ENCODE measurements around the gene TRIO.

Gene TRIO

DNA sequence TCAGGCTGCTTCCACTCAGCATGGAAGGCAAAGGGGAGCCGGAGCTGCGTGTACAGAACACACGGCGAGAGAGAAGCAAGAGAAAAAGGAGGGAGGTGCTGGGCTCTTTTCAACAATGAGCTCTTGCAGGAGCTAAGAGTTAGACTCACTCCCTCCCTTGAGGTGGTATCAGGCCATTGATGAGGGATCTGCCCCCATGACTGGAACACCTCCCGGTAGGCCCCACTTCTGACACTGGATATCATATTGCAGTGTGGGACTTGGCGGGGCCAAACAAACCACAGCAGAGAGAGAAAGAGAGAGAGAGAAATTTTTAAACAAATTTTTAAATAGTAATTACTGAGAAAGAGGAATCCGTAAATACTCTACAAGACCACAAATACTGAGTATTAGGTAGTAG, 182.2 kb downstream of the TRIO start:
- no peak for DNase-seq (ENCODE audit: low spot score)

DNA sequence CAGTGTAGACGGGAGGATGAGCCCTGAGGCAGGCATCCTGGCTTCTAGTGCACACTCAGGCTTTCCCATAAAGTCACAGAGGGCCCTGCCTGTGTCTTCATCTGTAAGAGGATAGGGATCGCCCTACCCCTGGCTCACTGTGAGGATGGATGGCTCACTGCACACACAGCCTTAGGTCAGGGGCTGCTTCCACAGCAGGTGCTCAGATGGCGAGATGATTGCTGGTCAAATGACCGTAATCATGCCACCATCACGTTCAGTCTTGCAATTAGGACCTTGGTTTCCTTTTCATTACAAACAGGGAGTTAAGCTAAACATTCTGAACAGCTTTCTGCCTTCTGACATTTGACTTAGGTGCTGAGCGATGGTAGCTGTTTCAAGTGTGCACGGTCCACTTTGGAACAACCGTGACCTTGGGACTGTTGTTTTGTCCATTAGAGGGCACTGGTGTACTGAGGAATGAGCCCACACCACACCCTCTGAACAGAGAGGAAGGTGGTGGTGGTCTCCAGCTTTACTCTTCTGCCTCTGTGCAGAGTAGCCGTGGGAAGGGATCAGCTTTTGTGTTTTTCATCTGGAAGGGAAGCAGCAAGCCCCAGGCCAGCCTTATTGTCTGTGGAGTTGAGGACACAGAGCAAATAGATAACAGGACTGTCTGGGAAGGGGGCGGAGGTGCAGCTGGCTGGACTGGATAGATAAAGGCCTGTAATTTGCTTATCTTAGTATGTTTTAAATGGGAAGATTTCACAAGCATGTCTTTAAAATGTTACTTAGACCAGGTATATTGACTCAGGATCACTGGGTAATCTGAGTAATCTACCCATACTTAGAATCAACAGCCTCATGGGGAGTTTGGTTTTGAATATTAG, 183.1 kb downstream of the TRIO start:
- DNase-seq (ENCODE audit: low spot score): peak; percentile 21

DNA sequence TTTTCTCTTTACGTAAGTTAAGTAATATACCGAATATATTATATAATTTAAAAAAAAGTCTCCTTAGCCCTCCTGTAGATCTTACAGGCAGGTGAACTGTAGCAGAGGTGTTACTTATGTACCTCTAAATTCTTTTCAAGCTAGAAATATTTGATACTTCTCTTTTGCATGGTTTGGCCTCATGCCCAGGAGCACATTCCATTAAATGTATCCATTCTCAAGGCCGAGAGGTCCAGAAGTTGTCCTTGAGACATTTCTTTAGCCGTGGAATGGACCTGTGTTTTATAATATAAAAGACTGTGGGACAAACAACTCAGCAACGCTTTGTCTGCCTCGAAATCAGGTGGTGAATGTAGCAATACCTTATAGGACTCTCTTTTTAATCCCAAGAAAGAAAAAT, 184.5 kb downstream of the TRIO start:
- no peak for DNase-seq (ENCODE audit: low spot score)

DNA sequence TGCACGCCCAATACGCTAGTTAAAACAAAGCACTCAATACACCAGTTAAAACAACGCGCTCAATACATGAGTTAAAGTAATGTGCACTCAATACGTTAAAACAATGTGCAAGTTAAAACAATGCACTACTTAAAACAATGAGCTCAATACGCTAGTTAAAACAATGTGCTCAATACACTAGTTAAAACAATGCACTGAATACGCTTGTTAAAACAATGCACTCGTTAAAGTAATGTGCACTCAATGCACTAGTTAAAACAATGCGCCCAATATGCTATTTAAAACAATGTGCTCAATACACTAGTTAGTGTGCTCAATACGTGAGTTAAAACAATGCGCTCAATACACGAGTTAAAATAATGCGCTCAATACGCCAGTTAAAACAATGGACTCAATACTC, 185.0 kb downstream of the TRIO start:
- no peak for DNase-seq (ENCODE audit: low spot score)

DNA sequence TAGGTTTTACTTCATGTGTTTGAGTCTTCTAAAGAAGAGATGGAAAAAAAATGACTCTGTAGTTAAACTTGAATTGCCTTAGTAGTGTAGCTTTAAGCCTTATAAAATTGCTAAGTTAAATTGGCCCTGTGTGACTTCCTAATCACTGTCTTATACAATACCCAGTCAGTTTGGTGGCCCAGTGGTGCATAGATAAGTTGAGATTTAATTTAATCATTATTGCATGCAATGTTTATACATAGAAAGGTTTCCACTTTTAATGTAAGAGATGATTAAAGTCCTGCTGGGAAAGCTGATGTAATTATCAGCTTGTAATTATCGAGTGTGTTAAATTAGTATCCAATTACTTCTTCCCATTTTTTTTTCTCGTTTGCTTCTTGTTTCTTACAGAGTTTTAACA, 187.1 kb downstream of the TRIO start:
- no peak for DNase-seq (ENCODE audit: low spot score)

DNA sequence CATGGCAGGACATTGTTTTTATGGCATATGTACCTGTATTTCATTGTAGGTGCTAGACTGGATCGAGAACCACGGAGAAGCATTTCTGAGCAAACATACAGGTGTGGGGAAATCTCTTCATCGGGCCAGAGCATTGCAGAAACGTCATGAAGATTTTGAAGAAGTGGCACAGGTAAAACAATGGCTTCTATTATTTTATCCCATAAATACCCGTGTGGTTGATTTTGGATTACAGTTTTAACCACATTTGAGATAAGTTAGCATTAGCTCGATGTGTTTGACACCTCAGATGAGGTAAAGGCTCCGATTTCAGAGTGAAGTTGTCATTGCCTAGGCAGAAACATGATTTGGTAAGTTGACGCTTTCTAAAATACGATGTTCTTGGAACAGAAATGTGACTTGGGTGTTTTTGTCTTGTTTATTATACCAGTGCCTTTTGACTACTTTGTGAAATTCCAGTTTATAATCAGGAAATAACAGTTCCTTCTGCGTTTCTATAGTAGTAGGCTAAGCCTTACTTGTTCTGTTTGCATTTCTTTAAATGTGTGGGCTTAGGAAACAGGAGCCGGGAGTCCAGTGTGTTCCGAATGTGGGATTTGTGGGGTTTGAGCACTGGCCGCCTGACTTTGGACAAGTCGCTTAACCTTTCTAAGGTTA, 187.7 kb downstream of the TRIO start:
- no peak for DNase-seq (ENCODE audit: low spot score)

DNA sequence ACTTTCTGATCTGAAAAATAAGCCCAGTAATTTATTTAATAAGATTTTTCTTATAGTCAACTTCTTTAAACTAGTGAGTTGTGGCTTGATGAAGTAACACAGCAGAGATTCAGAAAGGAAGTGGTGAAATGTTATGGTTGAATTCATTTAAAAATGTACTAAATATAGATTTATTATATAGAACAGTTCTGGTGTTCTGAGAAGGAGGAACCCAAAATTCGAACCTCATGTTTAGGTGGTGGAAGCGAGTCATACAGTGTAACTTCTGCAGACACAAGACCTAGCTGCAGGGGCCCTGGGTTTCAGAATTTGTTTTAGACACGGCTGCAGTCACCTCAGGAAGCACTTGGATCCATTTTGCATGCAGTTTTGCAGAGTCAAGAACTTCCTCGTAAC, 188.2 kb downstream of the TRIO start:
- peak; percentile 34 for DNase-seq (ENCODE audit: low spot score)

DNA sequence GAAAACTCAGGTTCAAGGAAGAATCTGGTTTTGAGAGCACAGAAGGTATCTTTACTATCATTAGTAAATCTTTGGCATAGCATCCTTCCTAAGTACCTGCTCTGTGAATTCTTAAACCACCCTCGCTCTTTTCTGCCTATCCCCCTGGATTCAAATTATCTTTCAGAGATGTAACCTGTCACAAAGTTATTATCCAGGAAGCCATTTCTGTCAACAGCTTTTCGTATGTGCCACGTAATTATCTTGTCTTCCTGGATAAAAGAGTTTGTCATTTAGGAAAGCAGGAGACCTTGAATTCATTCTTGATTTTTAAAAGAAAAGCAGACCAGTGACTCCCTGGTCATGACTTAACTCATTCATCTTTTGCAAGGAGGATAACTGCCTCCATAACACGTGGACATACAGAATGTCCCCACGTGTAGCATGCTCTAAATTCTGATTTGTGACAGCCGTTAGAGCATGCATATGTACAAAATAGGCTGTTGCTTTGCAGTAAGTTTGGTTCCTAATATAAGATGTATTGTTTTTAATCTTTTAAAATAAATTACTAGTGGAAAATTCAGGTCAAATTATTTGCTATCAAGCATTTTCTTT, 189.0 kb downstream of the TRIO start:
- no peak for DNase-seq (ENCODE audit: low spot score)

DNA sequence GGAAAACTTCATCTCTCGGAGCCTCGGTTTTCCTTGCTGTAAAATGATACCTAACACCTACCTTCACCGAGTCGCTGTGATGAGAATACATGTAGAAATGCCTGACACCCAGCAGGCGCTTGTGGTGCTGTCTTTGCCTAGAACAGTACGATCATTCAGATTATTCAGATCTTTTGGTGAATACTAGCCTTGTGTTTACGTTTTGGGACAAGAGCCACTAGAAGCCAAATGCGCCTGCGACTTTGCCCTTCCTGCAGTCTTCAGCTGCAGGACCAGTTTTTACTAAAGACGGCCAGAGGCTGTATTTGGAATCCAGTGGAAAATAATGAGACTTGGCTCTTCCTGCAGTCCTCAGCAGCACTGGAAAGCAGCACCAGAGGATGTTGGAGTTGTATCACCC, 189.6 kb downstream of the TRIO start:
- DNase-seq (ENCODE audit: low spot score): no peak

DNA sequence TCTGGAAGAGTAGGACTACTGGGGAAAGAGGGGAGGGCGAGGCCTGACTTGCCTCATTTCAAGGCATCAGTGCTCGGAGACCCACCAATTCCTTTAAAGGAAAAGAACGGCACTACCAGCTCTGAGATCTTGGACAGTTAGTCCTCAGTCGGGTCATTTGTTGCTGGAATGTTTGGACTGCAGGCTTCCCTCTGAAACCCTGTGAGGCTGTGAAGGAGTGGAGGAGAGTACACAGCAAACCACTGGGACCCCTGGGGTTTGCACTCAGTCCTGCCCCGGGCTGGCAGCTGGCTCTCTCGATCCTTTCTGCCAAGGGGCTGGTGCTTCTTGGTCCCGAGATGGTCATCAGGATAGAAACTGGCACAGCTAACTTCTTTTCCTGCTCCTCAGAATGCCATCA, 194.5 kb downstream of the TRIO start:
- DNase-seq (ENCODE audit: low spot score): no peak

DNA sequence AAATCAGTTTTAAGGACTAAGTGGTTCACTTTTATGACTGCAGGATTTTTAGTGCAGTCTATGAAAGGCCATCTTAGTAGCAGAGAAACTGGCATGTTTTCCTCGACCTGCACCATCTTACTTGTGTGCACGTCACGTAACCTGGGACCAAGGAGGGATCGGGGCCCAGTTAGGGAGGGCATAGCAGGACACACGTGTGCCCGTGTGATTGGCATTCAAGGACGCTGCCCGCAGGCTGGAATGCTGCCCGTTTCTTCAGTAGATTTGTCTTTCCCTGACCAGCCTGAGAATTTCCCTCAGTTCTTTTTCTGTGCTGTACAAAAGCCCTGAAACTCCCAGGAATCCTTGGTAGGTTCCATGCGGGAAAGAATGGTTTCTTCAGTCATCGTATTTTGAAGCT, 196.3 kb downstream of the TRIO start:
- no peak for DNase-seq (ENCODE audit: low spot score)

DNA sequence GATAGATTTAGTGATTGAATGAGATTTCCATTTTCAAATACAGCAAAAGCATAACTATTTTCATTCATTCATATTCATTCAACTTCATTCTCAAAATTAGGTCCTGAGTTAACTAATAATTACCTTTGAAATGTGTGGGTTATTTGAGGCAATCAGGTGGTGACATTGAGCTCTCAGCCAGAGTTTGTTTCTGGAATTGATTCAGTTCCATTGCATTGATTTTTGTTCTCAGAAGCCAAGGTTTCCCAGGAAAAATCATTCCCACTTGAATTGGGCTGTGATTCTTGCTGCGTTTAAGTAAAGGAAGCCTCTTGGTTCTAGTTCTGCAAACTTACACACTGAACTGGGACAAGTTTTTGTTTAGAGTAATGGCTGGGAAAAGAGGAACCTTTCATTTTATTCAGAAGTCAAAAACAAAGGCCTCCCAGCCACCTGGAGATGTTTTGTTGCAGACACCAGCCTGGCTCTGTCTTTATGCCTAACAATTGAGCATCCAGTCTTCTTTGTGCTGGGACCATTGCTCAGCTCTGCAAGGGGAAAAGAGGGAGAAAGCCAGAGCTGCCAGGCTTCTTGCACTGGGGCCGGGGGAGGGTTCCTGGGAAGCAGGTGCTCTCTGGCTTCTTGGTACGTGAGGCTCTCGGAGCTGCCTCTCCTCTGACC, 198.6 kb downstream of the TRIO start:
- no peak for DNase-seq (ENCODE audit: low spot score)

DNA sequence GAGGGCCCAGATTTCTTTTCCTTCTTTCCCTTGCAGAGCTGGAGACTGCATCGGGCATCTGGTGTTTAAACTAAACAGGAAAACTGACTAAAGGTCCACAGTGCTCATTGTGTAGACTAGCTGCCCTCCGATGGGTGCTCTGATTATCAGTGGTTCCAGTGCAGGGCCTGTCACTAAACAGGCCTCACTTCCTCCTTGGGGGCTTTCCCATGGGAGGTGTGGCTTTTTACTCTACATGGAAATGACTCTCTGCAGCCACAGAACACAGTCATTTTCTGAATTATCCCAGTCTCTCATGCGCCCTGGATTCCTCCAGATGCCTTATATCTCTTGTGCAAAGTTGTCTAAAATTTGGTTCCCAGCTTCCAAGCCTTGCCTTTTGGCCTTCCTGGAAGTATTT, 199.2 kb downstream of the TRIO start:
- peak; percentile 13 for DNase-seq (ENCODE audit: low spot score)

DNA sequence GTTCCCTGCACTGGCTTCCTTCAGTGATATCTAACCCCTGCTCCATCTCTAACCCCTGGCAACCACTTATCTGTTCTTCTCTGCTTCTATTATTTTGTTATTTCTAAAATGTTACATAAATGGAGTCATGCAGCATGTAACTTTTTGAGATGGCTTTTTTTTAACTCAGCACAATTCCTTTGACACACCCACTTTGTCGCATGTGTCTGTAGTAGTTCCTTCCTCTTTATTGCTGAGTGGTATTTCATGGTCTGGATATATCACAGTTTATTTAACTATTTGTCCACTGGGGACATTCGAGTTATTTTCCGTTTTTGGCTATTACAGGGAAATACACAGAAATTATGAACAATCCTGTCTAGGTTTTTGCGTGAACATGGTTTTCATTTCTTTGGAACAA, 200.2 kb downstream of the TRIO start:
- no peak for DNase-seq (ENCODE audit: low spot score)

DNA sequence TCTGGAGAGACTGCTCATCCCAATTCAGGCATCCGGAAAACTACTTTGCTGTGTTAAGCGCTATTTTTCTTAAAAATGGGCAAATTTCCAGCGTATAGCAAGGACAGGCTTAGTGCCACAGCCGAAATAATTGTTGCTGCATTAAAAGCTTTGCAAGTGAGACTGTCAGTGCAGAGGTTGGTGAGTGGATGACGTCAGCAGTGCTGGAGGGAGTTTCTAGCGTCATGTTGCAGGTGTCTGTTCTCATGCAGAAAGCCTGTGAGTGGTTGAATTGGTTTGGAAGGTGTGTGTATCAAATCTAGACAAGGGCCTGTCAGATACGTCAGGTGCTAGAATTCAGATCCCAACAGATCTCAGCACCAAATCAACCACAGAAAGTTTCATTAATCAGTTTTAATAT, 204.4 kb downstream of the TRIO start:
- DNase-seq (ENCODE audit: low spot score): no peak

DNA sequence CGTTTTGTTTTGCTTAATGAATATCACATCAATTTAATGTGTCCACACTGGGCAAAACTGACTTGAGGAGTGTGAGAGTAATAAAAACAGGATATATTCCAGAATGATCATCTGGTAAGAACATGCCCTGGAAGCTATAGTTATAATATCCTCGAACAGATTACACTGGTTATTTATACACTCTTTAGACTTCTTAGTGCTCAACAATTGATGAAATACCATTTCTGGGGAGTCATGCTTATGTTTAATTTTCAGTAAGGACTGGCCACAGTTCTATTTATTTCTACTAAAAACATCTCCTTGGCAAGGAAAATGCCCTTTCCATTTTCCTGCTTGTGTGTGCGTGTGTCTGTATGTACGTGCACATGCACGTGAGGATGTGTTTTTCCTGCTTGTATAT, 205.0 kb downstream of the TRIO start:
- no peak for DNase-seq (ENCODE audit: low spot score)

DNA sequence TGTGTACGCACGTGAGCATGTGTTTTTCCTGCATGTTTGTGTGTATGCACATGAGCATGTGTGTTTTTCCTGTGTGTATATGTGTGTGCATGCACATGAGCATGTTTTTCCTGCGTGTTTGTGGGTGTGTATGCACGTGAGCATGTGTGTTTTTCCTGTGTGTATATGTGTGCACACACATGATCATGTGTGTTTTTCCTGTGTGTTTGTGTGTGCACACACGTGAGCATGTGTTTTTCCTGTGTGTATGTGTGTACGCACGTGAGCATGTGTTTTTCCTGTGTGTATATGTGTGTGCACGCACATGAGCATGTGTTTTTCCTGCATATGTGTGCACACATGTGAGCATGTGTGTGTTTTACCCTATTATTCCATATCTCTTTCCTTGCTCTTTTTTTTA, 205.9 kb downstream of the TRIO start:
- no peak for DNase-seq (ENCODE audit: low spot score)

DNA sequence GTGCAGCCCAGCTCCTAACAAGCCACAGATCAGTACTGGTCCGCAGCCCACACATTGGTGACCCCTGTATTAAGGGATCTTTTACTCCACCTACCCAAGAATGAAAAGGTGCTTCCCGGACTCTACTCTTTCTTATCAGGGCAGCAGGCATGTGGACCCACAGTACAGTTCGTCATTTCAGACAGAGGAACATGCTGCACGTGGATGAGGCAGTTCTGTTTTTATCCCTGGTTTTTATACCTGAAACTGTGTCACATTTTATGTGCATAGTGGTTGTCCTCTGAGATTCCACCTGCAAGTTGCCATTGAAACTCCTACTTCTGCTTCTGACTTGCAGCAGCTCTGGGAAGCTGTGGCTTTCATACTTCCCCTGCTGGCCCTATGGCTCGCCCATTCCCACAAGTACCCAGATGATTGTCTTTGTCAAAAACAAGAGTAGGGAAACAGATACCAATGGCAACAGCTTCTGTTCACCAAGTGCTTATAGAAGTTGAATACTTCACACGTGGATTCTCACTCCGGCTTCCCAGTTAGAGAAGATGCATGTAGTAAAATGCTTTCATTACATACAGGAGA, 208.0 kb downstream of the TRIO start:
- no peak for DNase-seq (ENCODE audit: low spot score)

DNA sequence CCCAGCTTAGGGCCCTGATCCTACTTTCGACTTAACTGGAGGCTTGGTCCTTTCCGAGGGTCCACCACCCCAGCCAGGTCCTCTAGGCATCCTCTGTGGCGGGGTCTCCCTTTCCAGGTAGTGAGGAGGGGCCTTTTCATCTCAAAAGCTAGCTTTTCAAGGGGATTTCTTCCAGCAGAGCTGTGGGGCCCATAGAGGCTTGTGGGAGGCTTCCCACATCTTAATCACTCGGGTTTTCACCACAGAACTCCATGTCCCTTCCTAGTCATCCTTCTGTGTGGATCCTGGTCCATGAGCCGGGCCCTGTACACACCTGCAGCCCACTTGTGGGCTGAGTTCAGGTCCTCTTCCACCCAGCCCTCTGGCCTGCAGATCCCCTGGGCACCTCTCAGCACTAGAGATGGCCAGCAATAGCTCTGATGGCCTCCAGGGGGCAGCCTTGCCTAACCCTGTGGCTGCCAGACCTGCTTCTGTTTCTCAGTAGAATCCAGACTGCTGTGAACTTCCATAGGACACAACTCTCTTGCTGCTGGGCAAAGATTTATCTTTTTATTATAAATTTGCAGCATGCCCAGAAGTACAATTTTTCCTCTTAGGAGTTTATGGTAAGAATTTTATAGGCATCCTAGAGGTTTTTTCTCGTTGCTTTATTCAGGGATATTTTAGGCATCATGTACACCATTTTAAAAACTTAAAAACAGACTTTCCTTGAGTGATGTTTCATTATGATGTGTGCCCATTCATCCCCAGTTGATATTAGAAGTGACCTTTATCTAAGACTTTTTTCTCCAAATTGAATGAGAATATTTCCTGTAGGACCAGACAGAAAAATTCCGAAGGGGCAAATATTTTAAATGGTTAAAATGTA, 208.9 kb downstream of the TRIO start:
- DNase-seq (ENCODE audit: low spot score): peak; percentile 76

DNA sequence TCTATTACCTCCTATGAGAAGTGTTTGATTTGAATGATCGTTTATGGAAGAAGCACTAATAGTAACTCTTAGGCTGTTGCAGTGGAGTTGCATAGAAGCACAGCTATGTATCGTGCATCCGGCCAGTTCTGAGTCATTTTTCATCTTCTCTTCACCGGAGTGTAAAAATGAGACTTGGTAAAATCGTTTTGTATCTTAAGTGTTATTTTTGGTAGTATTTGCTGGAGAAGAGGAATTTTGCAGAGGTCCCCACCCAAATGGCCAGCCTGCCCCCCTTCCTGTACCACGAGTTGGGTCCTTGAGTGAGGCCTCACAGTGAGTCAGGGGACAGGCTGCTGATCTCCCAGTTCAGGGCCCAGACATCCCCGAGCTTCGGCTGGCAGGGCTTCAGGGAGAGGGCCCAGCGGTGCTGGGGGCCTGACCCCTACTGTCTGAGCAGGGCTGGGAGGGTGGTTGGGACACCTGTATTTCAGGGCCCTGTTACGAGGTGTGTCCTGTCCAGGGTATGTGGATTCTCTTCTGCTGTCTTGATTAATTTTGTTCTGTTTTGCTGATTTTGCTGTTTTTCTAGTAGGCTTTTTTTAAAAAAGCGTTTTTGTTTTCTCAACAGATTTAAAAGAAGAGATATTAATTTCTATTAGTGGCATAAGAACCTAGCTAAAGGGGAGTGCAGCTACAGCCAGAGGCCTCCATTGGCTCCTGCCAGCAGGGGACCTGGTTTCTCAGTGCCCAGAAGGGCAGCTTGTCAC, 210.8 kb downstream of the TRIO start:
- DNase-seq (ENCODE audit: low spot score): no peak

DNA sequence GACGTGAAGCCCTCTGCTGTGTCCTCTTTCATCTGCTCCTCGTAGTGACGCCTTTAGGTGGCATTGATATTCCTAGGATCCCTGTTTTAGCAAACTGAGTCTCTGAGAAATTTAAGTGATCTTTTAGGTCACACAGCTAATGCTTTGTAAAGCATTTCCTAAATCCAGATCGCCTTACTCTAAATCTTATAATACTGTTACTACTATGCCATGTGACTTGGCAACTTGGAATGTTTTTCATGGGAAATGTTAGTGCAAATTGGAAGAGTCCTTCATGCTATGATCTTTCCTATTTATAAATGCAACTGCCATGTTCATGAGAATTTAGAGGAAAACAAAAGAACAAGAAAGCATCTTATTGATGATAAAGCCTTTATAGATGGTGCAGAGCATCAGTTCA, 212.2 kb downstream of the TRIO start:
- no peak for DNase-seq (ENCODE audit: low spot score)

Data from NAMALWA (cell line).